HG03060 (cell line): Measurements from ENCODE around the gene BTRC.

ENCODE experiments used
- ATAC-seq: cut with Tn5 transposase; IDR thresholded peaks from one replicate; pipeline ENCODE4 v1.9.1; 2021; ENCODE audit warnings: low read depth, moderate number of reproducible peaks; ENCODE audit not compliant: unreplicated experiment

The BTRC gene

DNA sequence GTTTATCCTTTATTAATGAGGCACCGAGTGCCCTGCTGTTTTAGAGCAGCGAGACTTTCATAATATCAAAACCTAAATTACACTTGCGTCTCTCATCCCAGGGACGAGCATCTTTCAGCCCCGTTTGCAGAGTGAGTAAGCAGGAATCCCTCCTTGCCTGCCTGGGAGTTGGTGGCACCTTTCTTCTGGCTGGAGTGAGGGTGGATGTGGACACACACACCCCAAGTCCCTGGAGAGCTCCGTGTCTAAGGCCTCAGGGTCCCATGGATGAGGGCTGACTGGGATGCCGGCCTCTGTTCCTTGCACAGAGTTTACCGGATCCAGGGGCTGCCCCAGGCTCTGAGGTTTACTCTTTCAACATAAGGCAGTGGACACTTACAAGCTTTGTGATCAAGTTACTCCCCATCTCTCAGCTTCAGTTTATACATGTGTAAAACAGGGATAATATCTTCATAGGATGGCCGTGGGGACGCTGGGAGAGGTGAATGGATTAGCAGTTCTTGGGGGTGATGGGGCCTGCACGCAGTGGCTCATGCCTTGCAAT lies 209.6 kb downstream of the BTRC start:
- no peak for ATAC-seq

DNA sequence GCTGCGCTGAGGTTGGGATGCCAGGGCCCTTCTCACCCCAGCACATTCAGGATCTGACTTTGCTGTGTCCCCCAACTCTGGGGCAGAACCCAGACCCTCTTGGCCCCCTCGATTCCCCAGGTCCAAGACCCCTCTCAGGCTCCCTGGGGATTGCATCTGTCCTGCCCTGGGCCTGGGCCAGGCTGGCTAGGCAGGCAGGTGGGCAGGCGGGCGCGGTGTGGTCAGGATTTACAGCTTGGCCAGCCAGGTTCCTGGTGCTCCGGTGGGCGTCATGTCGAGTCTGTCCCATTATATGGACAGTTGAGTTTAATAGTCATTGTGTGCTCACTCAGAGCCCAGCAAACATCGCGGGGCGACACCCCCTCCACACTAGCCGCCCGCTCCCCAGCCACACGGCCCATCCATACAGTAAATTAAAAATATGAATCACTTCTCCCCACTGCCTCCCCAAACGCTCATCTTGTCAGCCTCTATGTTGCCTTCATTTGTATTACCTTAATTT lies 210.6 kb downstream of the BTRC start:
- no peak for ATAC-seq

DNA sequence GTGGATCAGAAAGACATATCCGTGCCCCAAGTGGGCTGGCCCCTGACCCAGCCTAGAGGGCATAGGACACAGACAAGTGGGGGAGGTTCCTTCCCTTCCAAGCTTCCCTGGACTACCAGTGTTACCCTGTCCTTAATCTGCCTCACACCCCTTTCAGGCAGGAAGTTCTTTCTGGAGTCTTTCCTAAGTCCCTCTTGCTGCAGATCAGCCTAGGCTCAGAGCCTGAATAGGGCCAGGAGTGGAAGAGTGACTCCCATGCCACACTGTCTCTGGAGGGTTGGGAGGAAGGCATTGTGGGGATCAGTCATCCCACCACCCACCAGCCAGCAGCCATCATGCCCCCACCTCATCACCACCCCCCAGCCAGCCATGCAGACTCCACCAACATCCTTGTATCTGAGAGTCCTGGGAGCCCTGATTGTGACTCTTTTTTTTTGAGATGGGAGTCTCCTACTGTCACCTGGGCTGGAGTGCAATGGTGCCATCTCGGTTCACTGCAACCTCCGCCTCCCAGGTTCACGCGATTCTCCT lies 211.5 kb downstream of the BTRC start:
- ATAC-seq = no peak

DNA sequence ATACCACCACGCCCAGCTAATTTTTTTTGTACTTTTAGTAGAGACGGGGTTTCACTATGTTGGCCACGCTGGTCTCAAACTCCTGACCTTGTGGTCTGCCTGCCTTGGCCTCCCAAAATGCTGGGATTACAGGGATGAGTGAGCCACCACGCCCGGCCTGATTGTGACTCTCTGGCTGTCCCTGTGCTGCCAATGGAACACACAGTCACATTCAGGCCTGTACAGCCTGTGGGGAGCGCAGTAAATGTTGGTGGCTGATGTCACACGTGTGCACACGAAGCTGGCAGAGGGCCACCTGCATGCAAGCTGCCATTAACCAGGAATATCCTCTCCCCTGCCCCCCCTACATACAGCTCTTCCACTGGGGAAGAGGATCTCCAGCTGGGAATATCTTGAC lies 212.0 kb downstream of the BTRC start:
- ATAC-seq = no peak

DNA sequence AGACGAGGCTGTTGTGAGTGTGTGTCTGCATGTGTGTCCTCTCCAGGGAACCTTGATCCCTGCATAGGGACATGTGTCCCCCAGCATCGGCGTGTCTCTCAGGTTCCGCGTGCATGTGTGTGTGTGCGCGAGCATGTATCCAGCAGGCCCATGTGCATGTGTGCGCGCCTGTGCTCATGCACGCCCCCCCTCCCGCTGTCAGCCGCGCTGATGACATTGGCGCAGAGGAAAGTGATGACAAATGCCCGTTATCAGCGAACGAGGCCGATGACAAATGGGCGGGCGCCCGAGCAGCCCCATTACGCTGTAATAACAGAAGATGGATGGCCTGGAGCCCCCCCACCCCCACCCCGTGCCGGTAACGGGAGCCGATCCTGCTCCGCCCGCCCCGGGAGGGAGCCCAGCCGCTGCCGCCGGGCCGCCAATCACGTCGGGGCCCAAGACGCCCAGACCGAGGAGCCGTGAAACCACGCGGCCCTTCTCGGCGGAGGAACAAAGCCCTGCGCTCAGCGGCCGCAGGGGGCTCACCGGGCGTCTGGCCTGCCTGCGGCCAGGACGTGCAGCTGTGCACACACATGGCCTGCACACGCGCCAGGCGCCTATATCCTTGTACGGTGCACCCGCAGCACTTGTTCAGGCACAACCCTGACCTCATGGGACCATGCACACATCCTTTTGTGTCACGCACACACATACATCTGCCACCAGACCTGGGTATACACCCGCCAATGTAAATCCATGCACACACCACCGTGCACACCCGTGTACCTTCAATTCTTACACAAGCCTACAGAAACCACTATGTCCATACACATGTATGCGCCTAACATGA lies 212.6 kb downstream of the BTRC start:
- no peak for ATAC-seq

DNA sequence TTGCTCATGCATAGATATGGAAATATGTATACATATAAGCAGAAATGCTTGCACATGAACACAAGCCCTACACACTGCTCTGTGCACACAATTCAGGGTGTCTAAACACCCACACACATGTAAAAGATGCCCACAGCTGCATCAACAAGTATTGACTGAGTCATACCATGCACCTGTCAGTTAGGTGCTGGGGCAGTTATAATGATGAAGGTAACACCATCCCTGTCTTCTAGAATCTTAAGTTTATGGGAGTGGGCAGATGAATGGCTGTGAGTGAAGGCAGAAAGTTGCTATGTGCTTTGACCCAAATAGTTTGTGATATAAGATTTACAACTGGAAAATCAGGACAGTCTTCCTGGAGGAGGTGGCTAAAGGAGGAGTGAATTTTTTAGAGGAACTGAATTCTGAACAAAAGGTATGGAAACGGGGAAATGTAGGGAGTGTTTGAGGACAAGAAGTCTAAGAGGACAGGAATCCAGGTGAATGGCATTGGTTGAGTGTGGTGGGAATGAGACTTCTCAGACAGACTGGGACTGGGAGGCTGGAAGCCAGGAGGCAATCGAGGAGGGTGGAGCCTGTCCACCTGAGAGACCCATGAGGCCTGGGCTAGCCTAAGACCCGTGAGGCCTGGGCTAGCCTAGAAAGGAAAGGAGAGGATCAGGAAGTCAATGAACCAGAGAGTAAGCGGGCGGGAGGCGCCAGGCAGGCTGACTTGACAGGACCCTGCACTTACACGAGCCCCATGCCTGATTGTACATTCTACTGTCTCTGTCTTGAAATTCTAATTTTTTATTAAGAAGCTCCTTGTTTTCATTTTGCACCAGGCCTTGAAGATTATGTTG lies 213.4 kb downstream of the BTRC start:
- no peak for ATAC-seq

DNA sequence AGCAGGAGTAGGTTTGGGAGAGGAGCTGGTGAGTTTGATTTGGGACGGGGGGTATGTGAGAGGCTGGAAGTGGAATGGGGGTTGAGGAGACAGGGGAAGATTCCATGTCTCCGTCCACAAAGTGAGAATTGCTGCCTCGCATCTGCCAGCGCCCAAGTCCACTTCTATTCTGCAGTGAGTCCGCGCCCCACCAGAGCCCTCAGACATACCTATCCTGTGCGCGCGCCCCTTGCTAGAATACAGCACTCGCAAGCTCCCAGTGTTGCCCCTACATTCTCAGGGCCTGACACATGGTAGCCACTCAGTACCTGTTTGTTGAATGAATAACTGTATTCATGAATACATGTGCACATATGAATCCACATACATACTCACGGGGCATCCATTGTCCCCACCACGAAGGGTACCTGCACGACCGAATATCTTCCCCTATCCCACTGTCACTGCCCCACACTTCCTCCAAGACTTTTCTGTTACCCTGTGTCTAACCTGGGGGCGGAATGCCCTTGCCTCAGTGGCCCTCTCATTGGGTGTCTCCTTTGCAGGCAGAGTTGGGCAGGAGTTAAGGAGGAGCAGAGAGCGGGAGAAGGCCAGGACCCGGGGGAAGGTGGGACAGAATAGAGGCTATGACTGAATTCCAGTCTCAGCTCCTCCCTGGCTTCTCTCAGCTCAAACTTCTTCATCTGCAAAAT lies 214.2 kb downstream of the BTRC start:
- ATAC-seq = no peak

DNA sequence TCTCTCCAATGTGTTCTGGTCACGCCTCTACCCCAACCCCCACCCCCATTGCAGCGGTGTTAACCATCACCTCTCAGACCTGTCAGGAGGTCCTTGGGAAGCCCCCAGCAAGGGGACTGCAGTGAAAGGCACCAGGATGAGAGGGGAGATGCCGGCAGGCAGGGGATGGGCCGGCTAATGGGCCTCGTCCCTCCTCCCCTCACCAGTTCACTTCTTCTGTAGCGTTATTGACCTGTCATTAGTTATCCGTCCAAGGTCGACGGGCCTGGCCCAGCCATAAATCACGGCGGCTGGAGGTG lies 215.3 kb downstream of the BTRC start:
- no peak for ATAC-seq

DNA sequence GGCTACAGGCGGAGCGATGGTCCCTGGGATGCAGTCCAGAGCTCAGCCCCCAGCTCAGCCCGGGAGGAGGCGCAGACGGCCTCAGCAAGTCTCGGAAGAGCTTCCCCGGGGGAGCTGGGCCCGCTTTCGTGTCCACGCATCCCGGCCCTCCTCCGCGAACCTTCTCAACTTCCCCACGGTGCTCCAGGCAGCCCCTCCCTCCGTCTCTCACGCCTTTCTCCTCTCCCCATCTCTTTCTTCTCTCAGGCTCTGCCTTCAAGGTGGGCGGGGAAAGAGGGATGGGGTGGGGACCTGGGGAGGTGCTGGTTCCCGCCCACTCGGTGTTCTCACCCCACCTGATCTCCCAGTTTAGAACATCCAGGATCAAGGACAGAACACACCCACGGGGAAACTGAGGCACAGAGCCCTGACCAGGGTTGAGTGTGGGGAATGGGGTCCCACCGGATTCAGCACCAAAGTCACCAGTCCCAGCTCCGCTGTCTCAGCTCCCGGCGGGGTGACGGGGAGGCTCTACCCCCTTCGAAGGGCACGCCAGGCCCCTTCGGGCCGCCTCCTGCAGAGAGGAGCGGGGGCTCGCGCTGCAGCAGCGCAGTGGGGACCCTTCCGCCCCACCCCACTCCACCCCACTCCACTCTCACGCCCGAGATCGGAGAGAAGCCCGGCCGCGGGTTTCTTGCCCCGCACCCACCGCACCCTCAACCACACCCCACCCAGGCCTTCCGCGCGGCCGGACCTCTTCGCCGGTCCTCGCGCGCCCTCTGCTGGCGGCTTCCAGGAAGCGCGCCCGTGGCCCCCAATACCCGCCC lies 215.9 kb downstream of the BTRC start:
- ATAC-seq = no peak

DNA sequence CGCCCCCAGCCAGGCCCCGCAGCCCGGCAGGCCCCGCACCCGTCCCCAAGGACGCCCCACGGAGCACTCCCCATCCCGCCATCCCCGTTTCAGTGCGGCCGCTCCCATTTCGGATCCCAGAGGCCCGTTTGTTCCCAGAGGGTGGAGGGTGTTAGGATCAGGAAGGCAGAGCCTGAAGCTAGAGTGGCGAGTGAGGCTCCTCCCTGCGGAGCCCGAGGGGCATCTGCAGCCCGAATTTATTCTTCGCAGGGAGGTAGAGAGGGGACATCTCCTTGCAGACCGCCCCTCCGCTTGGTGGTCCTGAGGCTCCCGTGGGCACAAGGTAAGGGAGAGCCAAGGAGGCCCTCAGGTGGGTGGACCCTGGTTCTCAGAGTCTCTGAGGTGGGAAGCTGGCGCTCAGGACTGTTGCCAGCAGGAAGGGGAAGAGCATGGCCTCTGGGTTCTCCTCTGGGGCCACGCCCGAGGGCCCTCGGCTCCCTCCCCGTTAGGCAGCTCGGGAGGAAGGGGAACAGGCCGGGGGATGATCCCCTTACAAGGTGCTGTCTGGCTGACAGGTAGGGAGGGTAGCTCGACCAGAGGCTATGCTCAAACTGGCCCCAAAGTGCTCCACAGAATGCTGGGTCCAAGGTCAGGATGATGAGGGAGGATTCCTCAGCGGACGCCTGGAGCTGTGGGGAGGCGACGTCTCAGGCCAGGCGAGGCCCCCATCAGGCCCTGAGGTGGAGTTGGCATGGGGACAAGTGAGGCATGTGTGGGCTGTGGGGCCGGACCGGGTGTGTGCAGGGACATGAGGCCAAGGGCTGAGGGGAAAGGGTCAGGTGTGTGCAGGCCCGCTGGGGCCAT lies 216.7 kb downstream of the BTRC start:
- ATAC-seq = no peak

DNA sequence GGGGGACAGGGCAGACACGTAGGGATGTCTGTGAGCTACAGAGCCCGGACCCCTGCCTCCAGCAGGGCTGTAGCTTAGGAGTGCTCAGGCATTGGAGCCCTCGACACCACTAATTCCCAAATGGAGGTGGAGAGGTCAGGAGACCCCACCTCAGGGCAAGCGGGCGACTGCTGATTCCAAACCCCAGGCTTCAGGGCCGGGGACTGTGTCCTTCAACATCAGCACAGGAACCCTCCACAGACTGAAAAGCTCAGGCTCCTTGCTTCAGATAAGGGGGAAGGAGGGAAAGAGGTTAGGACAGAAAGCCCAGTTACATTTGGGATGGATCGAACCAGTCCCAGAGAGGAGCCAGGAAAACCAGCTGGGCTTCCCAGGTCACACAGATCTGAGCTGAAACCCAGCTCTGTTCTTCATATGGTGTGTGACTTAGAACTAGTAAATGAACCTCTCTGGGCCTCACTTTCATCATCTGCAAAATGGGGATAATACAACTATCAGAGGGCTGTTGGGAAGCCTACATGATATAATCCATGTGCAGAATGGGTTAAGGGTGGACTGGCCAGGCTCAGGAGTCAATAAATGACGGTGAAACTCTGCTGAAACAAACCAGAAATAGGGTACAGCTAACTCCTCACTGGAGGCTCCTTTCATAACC lies 217.4 kb downstream of the BTRC start:
- ATAC-seq = no peak

DNA sequence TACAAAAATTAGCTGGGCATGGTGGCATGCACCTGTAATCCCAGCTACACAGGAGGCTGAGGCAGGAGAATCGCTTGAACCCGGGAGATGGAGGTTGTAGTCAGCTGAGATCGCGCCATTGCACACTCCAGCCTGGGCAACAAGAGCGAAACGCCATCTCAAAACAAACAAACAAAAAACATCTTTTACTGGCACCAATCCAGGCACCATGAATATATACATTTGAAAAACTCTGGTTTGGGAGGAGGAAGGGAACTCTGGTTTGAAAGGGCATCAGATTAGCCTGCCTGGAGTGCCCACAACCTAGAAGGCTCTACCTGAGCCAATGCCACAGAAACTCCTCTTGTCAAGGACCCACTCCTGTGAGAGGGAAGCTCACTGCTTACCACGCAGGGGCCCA lies 218.2 kb downstream of the BTRC start:
- ATAC-seq = no peak

DNA sequence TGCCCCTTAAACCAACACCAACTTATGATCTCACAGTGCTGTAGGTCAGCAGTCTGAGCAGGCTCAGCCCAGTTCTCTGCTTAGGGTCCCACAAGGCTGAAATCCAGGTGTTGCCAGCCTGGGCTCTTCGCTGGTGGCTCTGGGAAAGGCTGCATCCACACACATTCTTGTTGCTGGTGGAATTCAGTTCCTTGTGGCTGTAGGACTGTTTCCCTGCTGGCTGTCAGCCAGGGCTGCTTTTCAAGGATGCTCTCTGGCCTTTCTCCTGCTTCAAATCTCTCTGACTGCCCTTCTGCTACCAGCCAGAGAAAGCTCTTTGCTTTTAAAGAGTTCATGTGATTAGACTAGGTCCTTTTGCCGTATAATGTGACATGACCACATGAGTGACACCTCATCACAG lies 218.8 kb downstream of the BTRC start:
- ATAC-seq = no peak

DNA sequence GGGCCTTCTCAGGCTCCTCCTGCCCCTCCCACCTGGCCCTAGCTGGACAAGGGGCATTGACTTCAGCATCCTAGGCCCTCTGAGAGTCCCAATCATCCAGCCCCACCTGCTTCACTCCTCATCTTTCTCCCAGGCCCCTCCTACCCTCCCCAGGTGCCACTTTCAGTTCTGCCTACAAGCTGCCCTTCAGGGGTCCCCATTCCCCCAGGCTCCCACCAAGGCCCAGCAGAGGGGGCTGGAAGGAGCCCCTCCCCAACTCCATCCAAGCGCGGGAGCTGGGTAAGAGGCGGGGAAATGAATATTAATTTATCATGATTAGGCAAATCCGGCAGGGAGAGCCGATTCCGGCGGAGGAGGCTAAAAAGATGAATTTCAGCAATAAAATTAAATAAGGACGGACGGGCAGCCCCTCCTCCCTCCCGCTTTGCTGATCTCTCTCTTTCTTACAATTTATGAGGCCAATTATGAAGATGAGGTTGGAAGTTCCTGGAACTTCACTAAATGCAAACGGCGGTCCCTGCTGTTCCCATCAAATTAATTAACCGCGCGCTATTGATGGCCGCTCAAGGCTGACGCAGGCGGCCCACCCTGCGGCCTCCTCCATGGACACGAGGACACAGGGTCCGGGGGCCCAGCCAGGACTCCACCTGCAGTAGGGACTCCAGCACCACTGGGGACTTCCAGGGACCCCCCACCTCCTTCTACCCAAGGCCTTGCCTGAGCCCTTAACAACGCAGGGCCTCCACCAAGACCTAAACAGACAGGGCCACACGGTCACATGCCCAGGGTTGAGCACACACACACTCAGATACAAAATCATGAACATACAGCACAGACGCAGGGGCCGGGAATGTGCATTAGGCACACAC lies 220.2 kb downstream of the BTRC start:
- ATAC-seq = no peak

DNA sequence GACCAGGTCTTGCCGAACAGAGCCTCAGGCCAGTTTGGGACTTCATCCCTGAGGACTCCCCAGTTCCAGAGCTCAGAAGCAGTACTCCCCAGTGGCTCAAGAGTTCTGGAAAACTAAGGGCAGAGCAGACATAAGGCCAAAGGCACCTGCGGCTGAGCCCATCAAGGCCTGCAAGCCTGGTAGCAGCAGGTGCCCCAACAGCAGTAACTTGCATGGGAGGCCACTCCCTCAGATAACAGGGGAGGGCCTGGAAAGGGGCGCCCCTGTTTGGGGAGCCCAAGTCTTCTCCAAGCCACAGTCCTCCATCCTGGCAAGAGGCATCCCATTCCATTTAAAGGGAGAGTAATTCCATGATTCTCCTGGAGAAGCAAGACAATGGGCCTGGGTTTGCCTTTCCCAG lies 221.1 kb downstream of the BTRC start:
- no peak for ATAC-seq

DNA sequence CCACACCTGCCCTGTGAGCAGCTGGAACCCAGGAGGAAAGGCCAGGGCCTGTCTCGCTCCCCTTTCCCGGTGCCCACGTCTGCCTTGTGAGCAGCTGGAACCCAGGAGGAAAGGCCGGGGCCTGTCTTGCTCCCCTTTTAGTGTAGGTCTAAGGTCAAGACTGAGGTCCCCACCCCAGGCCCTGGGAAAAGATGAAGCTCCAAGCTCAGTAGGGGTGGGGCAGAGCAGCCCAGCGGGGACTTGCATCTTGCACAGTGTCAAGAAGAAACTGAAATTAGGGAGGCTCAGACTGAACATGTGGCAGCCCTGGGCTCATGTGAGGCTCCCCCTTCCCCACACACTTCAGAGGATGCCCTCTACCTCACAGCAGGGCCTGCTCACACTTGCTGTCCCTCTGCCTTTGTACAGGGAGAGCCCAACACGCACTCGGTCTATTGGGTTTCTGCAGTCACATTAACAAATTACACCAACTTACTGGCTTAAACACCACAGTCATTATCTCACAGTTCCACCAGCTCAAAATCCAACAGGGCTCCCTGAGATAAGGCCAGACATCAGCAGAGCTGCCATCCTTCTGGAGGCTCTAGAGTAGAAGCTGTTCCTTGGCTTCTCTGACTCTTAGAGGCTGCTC lies 221.7 kb downstream of the BTRC start:
- ATAC-seq = no peak

DNA sequence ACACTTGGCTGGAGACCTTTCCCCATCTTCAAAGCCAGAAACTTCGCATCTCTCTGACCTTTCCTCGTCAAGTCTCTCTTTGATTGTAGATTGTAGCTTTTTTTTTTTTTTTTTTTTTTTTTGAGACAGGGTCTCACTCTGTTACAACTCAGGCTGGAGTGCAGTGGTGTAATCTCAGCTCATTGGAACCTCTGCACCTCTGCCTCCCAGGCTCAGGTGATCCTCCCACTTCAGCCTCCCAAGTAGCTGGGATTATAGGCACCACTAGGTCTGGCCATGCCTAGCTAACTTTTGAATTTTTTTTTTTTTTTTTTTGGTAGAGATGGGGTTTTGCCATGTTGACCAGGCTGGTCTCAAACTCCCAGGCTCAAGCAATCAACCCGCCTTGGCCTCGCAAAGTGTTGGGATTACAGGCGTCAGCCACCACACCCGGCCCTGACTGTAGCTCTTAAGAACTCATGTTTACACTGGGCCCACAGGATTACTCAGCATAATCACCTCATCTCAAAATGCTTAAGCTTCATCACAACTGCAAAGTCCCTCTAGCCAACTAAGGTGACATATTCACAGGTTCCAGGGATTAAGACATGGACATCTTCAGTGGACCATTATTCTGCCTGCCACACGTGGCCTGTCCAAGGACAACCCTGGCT lies 222.4 kb downstream of the BTRC start:
- ATAC-seq = no peak
